K562 (cell line): ENCODE data around the gene GAPDH. TPM values are rescaled to one million over a fixed set of nuclear protein-coding genes. Genes with fewer than 3 reads are reported as not detected.
A peak's percentile ranks its signal among the peaks of the same experiment; 100 is the strongest.

Experiments
- ATAC-seq: fragments of 200-7000 bp; cut with Tn5 transposase; 3 replicates; pipeline ENCODE4 v1.9.1; 2020; ENCODE audit warnings: moderate library complexity
- BruUV-seq: library from RNA; stranded (reverse); fragments of 400-500 nt; replicated peaks from 2 replicates; lab custom pipeline; 2021; lab: Mats Ljungman, UMichigan
- CTCF ChIA-PET: fragments of 300-600 bp; formaldehyde crosslinking; extraction: SDS; loops from one replicate; lab custom pipeline; 2021; ENCODE audit warnings: low intra/inter-chr PET ratio; lab: Yijun Ruan, JAX
- POLR2A ChIA-PET: fragments of 300-600, 350-650 bp; sonication (Branson Sonifier 250); formaldehyde crosslinking; extraction: SDS; loops from one replicate; lab custom pipeline; 2021; ENCODE audit warnings: antibody characterized with exemption, inconsistent platforms; lab: Yijun Ruan, JAX
- DNase-seq, 4 experiments: peaks; one replicate each; pipeline versions ENCODE4 v3.0.0 to v3.0.0-alpha.2; 2011 to 2018; ENCODE audit warnings: low spot score in 3 of 4, mixed read lengths in 3 of 4; ENCODE audit errors: extremely low read depth in 1 of 4
- FAIRE-seq: peaks from 2 replicates; lab custom pipeline; 2011; peaks lifted over from hg19 to GRCh38; lab: Jason Lieb, UNC
- H2AFZ ChIP-seq: 2 replicates; pipeline ENCODE4 v1.6.0; 2011; ENCODE audit warnings: low read depth, low read length, control low read depth, inconsistent platforms
- H3K27ac ChIP-seq: fragments of 200-600 bp; 3 replicates; pipeline ENCODE4 v1.8.0; 2011; ENCODE audit warnings: low read depth, mild to moderate bottlenecking, control low read depth, inconsistent platforms, low read length, moderate library complexity, mixed read lengths; ENCODE audit errors: extremely low read depth
- H3K27me3 ChIP-seq, 2 experiments: fragments of 300-600 bp in 1 of 2; 2 replicates in 1 of 2; 3 replicates in 1 of 2; pipeline versions ENCODE4 v1.6.0 to v1.8.0; 2011; ENCODE audit warnings: inconsistent platforms in 2 of 2, low read length in 2 of 2, mild to moderate bottlenecking in 1 of 2, mixed read lengths in 1 of 2, moderate library complexity in 1 of 2; ENCODE audit not compliant: control insufficient read depth in 2 of 2, insufficient read depth in 2 of 2
- H3K36me3 ChIP-seq: fragments of 300-600 bp; 3 replicates; pipeline ENCODE4 v1.8.0; 2011; ENCODE audit warnings: mild to moderate bottlenecking, low read length, inconsistent platforms; ENCODE audit not compliant: control insufficient read depth, insufficient read depth
- H3K4me1 ChIP-seq, 2 experiments: fragments of 200-600 bp in 1 of 2; replicated peaks in 1 of 2; 2 replicates in 1 of 2; 3 replicates in 1 of 2; pipeline versions ENCODE4 v1.5.1 to v1.8.0; 2011; ENCODE audit warnings: inconsistent platforms in 2 of 2, low read length in 2 of 2, mild to moderate bottlenecking in 1 of 2, mixed read lengths in 1 of 2, moderate library complexity in 1 of 2; ENCODE audit not compliant: control insufficient read depth in 2 of 2, insufficient read depth in 2 of 2
- H3K4me2 ChIP-seq: 2 replicates; pipeline ENCODE4 v1.6.1; 2011; ENCODE audit warnings: low read length, control low read depth, inconsistent platforms, mixed read lengths; ENCODE audit not compliant: insufficient read depth
- H3K4me3 ChIP-seq: fragments of 200-600 bp; sonication (generic), shearing (Covaris generic); 2 replicates; pipeline ENCODE4 v1.5.1; 2016; ENCODE audit warnings: control low read depth, inconsistent platforms
- H3K79me2 ChIP-seq: fragments of 200-600 bp; 3 replicates; pipeline ENCODE4 v1.8.0; 2011; ENCODE audit warnings: low read length, inconsistent platforms; ENCODE audit not compliant: control insufficient read depth, insufficient read depth
- H3K9ac ChIP-seq, 2 experiments: 2 replicates each; pipeline versions ENCODE4 v1.6.0 to v1.6.1; 2011; ENCODE audit warnings: low read depth in 2 of 2, low read length in 2 of 2, control low read depth in 1 of 2, inconsistent platforms in 1 of 2, mild to moderate bottlenecking in 1 of 2, mixed read lengths in 1 of 2; ENCODE audit not compliant: insufficient read depth in 1 of 2
- H3K9me1 ChIP-seq: one replicate; pipeline ENCODE4 v1.6.0; 2011; ENCODE audit warnings: inconsistent platforms, mild to moderate bottlenecking, low read length, moderate library complexity; ENCODE audit not compliant: control insufficient read depth, insufficient read depth
- H3K9me3 ChIP-seq: replicated peaks from 2 replicates; pipeline ENCODE4 v1.5.1; 2011; ENCODE audit warnings: low read depth, low read length, inconsistent platforms; ENCODE audit not compliant: control insufficient read depth, insufficient read depth
- H4K20me1 ChIP-seq: replicated peaks from 2 replicates; pipeline ENCODE4 v1.6.1; 2011; ENCODE audit warnings: low read length, inconsistent platforms, mixed read lengths; ENCODE audit not compliant: control insufficient read depth, insufficient read depth
- CREB1 ChIP-seq, 2 experiments: sonication (generic) in 1 of 2; formaldehyde crosslinking in 1 of 2; IDR thresholded peaks; 2 replicates each; pipeline versions ENCODE4 v1.6.1 to v1.8.0; 2012 to 2022; ENCODE audit warnings: inconsistent platforms in 1 of 2, mild to moderate bottlenecking in 1 of 2, missing genetic modification reagents in 1 of 2, moderate library complexity in 1 of 2
- ETV6 ChIP-seq, 3 experiments: fragments of 150-350 bp in 1 of 3; sonication (generic) in 1 of 3; formaldehyde crosslinking in 1 of 3; IDR thresholded peaks; 2 replicates each; pipeline versions ENCODE4 v1.6.1 to v1.8.0; 2014 to 2022; ENCODE audit warnings: borderline replicate concordance in 2 of 3, low read depth in 2 of 3, antibody characterized with exemption in 1 of 3, low read length in 1 of 3, mild to moderate bottlenecking in 1 of 3, missing genetic modification reagents in 1 of 3
- FOXA3 ChIP-seq, 2 experiments: fragments of 450-650 bp in 1 of 2; sonication (generic) in 1 of 2; formaldehyde crosslinking; IDR thresholded peaks in 1 of 2; conservative IDR thresholded peaks in 1 of 2; 2 replicates each; pipeline versions ENCODE4 v1.4.0 to v1.8.0; 2020 to 2022; ENCODE audit warnings: mild to moderate bottlenecking in 2 of 2, missing genetic modification reagents in 1 of 2
- HDAC2 ChIP-seq: fragments of 450-650 bp; IDR thresholded peaks from 2 replicates; pipeline ENCODE4 v1.6.1; 2016; ENCODE audit warnings: mild to moderate bottlenecking
- NCOA1 ChIP-seq: fragments of 450-650 bp; IDR thresholded peaks from 2 replicates; pipeline ENCODE4 v1.6.1; 2016; ENCODE audit warnings: low read depth
- POLR2B ChIP-seq: fragments of 450-650 bp; IDR thresholded peaks from 2 replicates; pipeline ENCODE4 v1.6.1; 2018; ENCODE audit warnings: low read depth; ENCODE audit not compliant: partially characterized antibody
- PPARD ChIP-seq: fragments of 250-450 bp; sonication (Bioruptor Pico); IDR thresholded peaks from 2 replicates; pipeline ENCODE4 v1.8.0; 2022; ENCODE audit warnings: inconsistent platforms, mild to moderate bottlenecking, moderate library complexity
- SMAD1 ChIP-seq: fragments of 150-350 bp; IDR thresholded peaks from 2 replicates; pipeline ENCODE4 v1.6.1; 2014; ENCODE audit warnings: low read length, low read depth; ENCODE audit not compliant: partially characterized antibody
- SPI1 ChIP-seq: IDR thresholded peaks from 2 replicates; pipeline ENCODE4 v1.6.1; 2011; ENCODE audit warnings: low read depth, low read length, control low read depth, borderline replicate concordance
- ZBED1 ChIP-seq: IDR thresholded peaks from 2 replicates; pipeline ENCODE4 v1.6.1; 2014
- ZNF316 ChIP-seq: fragments of 450-650 bp; IDR thresholded peaks from 2 replicates; pipeline ENCODE4 v1.6.1; 2016
- ZNF444 ChIP-seq: fragments of 250-450 bp; sonication (Bioruptor Pico); IDR thresholded peaks from 2 replicates; pipeline ENCODE4 v1.4.0; 2020; ENCODE audit warnings: mild to moderate bottlenecking, moderate library complexity
- WGBS: fragments of 100-300 bp; shearing (Covaris generic); methylation state at CpG from one replicate; pipeline ENCODE4 v1.1.6; 2016; ENCODE audit warnings: low coverage, mixed read lengths; ENCODE audit not compliant: insufficient coverage; ENCODE audit errors: missing lambda C conversion rate; 5-methylcytosine and 5-hydroxymethylcytosine counted together
- in situ Hi-C: fragments of 300-500 bp; cut with MboI; formaldehyde crosslinking; loops from 4 replicates; pipeline ENCODE4 v1.15.0; 2018; ENCODE audit warnings: inconsistent platforms, mixed read lengths
- intact Hi-C: fragments of 100-400 bp; cut with micrococcal nuclease; formaldehyde crosslinking; loops from 2 replicates; pipeline ENCODE4 v1.14.2; 2022
- polyA plus RNA-seq, 8 experiments: library from polyadenylated mRNA; depleted of rRNA in 4 of 8; stranded (reverse) in 5 of 8; unstranded in 3 of 8; fragments of >200 nt; fragmentation: Nextera tagmentation in 2 of 8; fragmentation: Illumina TruSeq in 1 of 8; extraction: Ambion mirVana in 2 of 8; extraction: Trizol in 1 of 8; gene quantifications; 2 replicates each; pipeline versions ENCODE4 v1.2.1 to v1.2.3, GENCODE V29; 2011 to 2014; ENCODE audit warnings: inconsistent platforms in 1 of 8, missing spikeins in 1 of 8
- total RNA-seq, 7 experiments: library from RNA; depleted of rRNA in 6 of 7; stranded (reverse); fragments of >200 nt in 6 of 7; fragmentation: Illumina TruSeq in 2 of 7; extraction: Trizol in 2 of 7; gene quantifications; 2 replicates each; pipeline versions ENCODE4 v1.2.1 to v1.2.3, GENCODE V29; 2011 to 2021; ENCODE audit warnings: low replicate concordance in 1 of 7
- TF ChIP-seq, protein P1 (sequence below): conservative IDR thresholded peaks from 2 replicates; pipeline ENCODE4 v1.6.1; 2011; ENCODE audit warnings: low read depth, mild to moderate bottlenecking, low read length; ENCODE audit not compliant: control insufficient read depth
- TF ChIP-seq, protein P2 (sequence below): sonication (generic); formaldehyde crosslinking; IDR thresholded peaks from 2 replicates; pipeline ENCODE4 v1.9.0; 2022; ENCODE audit warnings: mild to moderate bottlenecking, missing genetic modification reagents
- TF ChIP-seq, protein P3 (sequence below): fragments of 450-650 bp; conservative IDR thresholded peaks from 2 replicates; pipeline ENCODE4 v1.6.1; 2016; ENCODE audit warnings: missing genetic modification characterization, low read depth, mild to moderate bottlenecking, control low read depth, missing compliant biosample characterization

GAPDH gene
- total and polyA plus RNA-seq, 9 of the 15 experiments (the other 6 are each of a cell fraction or from before 2014, with no cell fraction given), result 2,206 to 6,793 (median 4,217) TPM

DNA sequence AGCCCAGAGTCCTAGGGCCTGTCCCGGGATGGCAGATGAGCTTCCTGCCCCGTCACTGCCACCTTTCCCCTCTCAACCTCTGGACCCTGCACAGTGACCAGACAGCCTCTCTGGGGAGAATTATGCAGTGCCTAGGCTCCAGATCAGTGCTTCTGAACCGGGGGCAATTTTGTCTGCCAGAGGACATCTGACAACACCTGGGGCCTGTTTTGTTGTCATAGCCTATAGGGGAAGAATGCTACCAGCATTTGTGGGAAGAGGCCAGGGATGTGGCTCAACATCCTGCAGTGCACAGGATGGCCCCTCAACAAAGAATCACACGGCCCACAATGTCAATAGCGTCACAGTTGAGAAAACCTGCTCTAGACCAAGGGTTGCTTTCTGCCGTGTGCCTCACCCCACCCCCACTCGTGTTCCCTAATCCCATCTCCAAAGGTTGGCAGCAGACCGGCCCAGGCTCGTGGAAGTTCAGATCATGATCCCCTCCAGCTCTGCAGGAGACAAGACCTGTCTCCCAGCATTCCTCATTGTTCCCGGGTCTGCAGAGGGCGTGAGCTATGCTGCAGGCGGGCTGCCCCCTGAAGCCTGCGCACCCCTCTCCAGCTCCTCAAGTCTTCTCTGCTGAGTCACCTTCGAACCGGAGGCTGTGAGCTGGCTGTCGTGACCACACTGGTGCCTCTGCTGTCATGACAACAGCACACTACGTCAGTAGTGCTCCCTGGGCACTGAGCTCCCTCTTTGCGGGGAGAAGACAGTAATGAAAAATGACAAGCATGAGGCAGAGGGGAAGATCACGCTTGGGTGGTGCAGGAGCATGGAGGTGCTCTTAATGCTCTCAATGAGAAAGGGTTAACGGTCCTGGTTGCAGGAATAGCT is 2.0 kb upstream of the GAPDH start:
- Histone ChIP-seq H3K4me2 (peak overlapping the region; percentile 90), H3K4me3 (peak overlapping the region; percentile 84), H3K27me3 (no peaks in the 10 kb centered on the region), H3K9me1 (no peaks in the 10 kb centered on the region), H3K79me2 (peaks cover 55% of the 10 kb centered on the region), H2AFZ (peak overlapping the region; percentile 49), H3K27ac (peak overlapping the region; percentile 87), H4K20me1 (peaks cover 20% of the 10 kb centered on the region), H3K9ac (peak overlapping the region; percentile 84 to 100), H3K4me1 (peaks cover 20 to 49% of the 10 kb centered on the region in 2 experiments; a peak in 4 of 5 replicates), H3K36me3 (peaks cover 75% of the 10 kb centered on the region), H3K9me3 (no peaks in the 10 kb centered on the region)
- BruUV-seq, result no TSS peak
- in situ Hi-C loops, result no loop called here
- 7% methylated on average over 17 of the region's 20 CpGs for WGBS
- ChIA-PET POLR2A (interaction anchor here (0.6 to 1.7 kb wide), 11 partner anchors 9 to 339 kb away, joined by 3 to 5 read pairs (median 4); partner anchors contain the start of gene MRPL51), CTCF (no interaction called here)
- intact Hi-C loops, result loop anchor here (10.0 kb wide), 1 partner anchor 207 kb away; no protein-coding TSS in a partner anchor
- peak; percentile 65 to 92 (median 75) for DNase-seq
- peak; percentile 62 for ATAC-seq
- FAIRE-seq, result peak; percentile 97
- TF ChIP-seq ZNF316 (peak; percentile 94), NCOA1 (peak; percentile 19; the same call in 1 of the 2 replicates), FOXA3 (CRISPR knock-in tag; conservative IDR thresholded peaks at IDR 0.05 in 1 of 2, IDR thresholded peaks at IDR 0.05 in 1 of 2) (0 out of 4 replicates have a peak, but pooled peaks of 1 of the 2 experiments have one; percentile 12), PPARD (CRISPR knock-in tag) (no peak), CREB1 (IDR thresholded peaks at IDR 0.05) (peak; percentile 74; the same call in 1 of the 2 replicates), CREB1 (CRISPR knock-in tag; IDR thresholded peaks at IDR 0.05) (peak; percentile 74), POLR2B (peak; percentile 47), ZBED1 (peak; percentile 96; the same call in 1 of the 2 replicates), ETV6 (IDR thresholded peaks at IDR 0.05; ENCODE audit: borderline replicate concordance in 1 of 2, low read depth in 2 of 2, low read length in 1 of 2) (no peak), ETV6 (CRISPR knock-in tag; IDR thresholded peaks at IDR 0.05; ENCODE audit: borderline replicate concordance) (no peak), SMAD1 (no peak), ZNF444 (CRISPR knock-in tag) (no peak), HDAC2 (0 out of 2 replicates have a peak, but pooled peaks have one; percentile 19), SPI1 (no peak)
- TF ChIP-seq, protein P1, sequence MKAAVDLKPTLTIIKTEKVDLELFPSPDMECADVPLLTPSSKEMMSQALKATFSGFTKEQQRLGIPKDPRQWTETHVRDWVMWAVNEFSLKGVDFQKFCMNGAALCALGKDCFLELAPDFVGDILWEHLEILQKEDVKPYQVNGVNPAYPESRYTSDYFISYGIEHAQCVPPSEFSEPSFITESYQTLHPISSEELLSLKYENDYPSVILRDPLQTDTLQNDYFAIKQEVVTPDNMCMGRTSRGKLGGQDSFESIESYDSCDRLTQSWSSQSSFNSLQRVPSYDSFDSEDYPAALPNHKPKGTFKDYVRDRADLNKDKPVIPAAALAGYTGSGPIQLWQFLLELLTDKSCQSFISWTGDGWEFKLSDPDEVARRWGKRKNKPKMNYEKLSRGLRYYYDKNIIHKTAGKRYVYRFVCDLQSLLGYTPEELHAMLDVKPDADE, result no peak
- TF ChIP-seq, protein P2, sequence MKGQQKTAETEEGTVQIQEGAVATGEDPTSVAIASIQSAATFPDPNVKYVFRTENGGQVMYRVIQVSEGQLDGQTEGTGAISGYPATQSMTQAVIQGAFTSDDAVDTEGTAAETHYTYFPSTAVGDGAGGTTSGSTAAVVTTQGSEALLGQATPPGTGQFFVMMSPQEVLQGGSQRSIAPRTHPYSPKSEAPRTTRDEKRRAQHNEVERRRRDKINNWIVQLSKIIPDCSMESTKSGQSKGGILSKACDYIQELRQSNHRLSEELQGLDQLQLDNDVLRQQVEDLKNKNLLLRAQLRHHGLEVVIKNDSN (CRISPR knock-in tag), result peak; percentile 22; the same call in 1 of the 2 replicates
- TF ChIP-seq, protein P3, sequence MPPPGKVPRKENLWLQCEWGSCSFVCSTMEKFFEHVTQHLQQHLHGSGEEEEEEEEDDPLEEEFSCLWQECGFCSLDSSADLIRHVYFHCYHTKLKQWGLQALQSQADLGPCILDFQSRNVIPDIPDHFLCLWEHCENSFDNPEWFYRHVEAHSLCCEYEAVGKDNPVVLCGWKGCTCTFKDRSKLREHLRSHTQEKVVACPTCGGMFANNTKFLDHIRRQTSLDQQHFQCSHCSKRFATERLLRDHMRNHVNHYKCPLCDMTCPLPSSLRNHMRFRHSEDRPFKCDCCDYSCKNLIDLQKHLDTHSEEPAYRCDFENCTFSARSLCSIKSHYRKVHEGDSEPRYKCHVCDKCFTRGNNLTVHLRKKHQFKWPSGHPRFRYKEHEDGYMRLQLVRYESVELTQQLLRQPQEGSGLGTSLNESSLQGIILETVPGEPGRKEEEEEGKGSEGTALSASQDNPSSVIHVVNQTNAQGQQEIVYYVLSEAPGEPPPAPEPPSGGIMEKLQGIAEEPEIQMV (tag), result no peak
